ENCODE measurements around the gene FAM200A. TPM values are rescaled to one million over a fixed set of nuclear protein-coding genes. Genes with fewer than 3 reads are reported as not detected.

FAM200A gene
- total and polyA plus RNA-seq, 2 of the 13 experiments (the other 11 are each of a cell fraction or from before 2014, with no cell fraction given), result 4.7 to 6.3 TPM

GRCh38 chr7:99504603-99505323 is 47.2 kb downstream of the FAM200A start, which contains the start of gene ZKSCAN5 (continued):
- peak; percentile 72; the same call in 1 of the 2 replicates for TF ChIP-seq THAP9 (CRISPR knock-in tag; IDR thresholded peaks at IDR 0.05; ENCODE audit: borderline replicate concordance)
- TF ChIP-seq JARID2 (CRISPR knock-in tag; IDR thresholded peaks at IDR 0.05; ENCODE audit: insufficient replicate concordance), result no peak
- no peak for TF ChIP-seq ZBTB37 (CRISPR knock-in tag; IDR thresholded peaks at IDR 0.05)
- no peak for TF ChIP-seq NCOA5 (CRISPR knock-in tag; IDR thresholded peaks at IDR 0.05)
- no peak for TF ChIP-seq ZC3H4 (CRISPR knock-in tag; IDR thresholded peaks at IDR 0.05; ENCODE audit: borderline replicate concordance)
- TF ChIP-seq ZNF275 (CRISPR knock-in tag; IDR thresholded peaks at IDR 0.05; ENCODE audit: borderline replicate concordance), result no peak
- TF ChIP-seq ATF7 (IDR thresholded peaks at IDR 0.05), result no peak
- no peak for TF ChIP-seq ATF7 (CRISPR knock-in tag; IDR thresholded peaks at IDR 0.05)
- no peak for TF ChIP-seq SYNCRIP (IDR thresholded peaks at IDR 0.05; ENCODE audit: insufficient read depth, low read depth, low read length)
- TF ChIP-seq ZNF234 (CRISPR knock-in tag; conservative IDR thresholded peaks at IDR 0.05), result no peak; the same call in 1 of the 2 replicates
- no peak for TF ChIP-seq ZNF549 (CRISPR knock-in tag; IDR thresholded peaks at IDR 0.05)
- TF ChIP-seq TCF7 (IDR thresholded peaks at IDR 0.05; ENCODE audit: low read depth), result no peak
- no peak for TF ChIP-seq HMG20B (CRISPR knock-in tag; conservative IDR thresholded peaks at IDR 0.05)
- no peak for TF ChIP-seq PCBP2 (optimal IDR thresholded peaks at IDR 0.05; ENCODE audit: low read depth, low read length, poor library complexity, severe bottlenecking)
- no peak for TF ChIP-seq CENPX (CRISPR knock-in tag; IDR thresholded peaks at IDR 0.05)
- no peak for TF ChIP-seq SOX6 (IDR thresholded peaks at IDR 0.05)
- TF ChIP-seq SOX6 (CRISPR knock-in tag; IDR thresholded peaks at IDR 0.05), result peak; percentile 32; the same call in 1 of the 2 replicates
- TF ChIP-seq TMF1 (CRISPR knock-in tag; IDR thresholded peaks at IDR 0.05; ENCODE audit: low read depth), result no peak
- peak; percentile 22; the same call in 1 of the 2 replicates for TF ChIP-seq BHLHE40 (IDR thresholded peaks at IDR 0.05; ENCODE audit: low read length)
- TF ChIP-seq ZNF30 (CRISPR knock-in tag; IDR thresholded peaks at IDR 0.05), result no peak
- TF ChIP-seq ZNF577 (CRISPR knock-in tag; IDR thresholded peaks at IDR 0.05; ENCODE audit: borderline replicate concordance, low read depth), result no peak
- peak; percentile 74; the same call in 1 of the 2 replicates for TF ChIP-seq TAF1 (CRISPR knock-in tag; IDR thresholded peaks at IDR 0.05)
- no peak for TF ChIP-seq HNRNPL (IDR thresholded peaks at IDR 0.05; ENCODE audit: low read depth, low read length)
- no peak for TF ChIP-seq DNMT1 (CRISPR knock-in tag; IDR thresholded peaks at IDR 0.05)
- TF ChIP-seq ZNF34 (CRISPR knock-in tag; IDR thresholded peaks at IDR 0.05; ENCODE audit: borderline replicate concordance), result 0 out of 2 replicates have a peak, but pooled peaks have one; percentile 30

Measured in HepG2 (cell line).